H1 (cell line): Measurements from ENCODE around the gene PRRT1B. TPM values are rescaled to one million over a fixed set of nuclear protein-coding genes. Genes with fewer than 3 reads are reported as not detected.

Source experiments
- CTCF ChIA-PET: fragments of 300-600 bp; sonication (Branson Sonifier 250); formaldehyde crosslinking; loops from one replicate; lab custom pipeline; 2021; ENCODE audit not compliant: partially characterized antibody; lab: Charles Lee
- POLR2A ChIA-PET: fragments of 300-600 bp; sonication (Branson Sonifier 250); formaldehyde crosslinking; loops from one replicate; lab custom pipeline; 2021; ENCODE audit warnings: inconsistent platforms; ENCODE audit not compliant: partially characterized antibody; lab: Charles Lee
- DNase-seq, 2 experiments: peaks; one replicate each; pipeline versions ENCODE4 v3.0.0 to v3.0.0-alpha.2; 2010 to 2022; ENCODE audit warnings: low spot score in 2 of 2, low read depth in 1 of 2, mixed read lengths in 1 of 2
- FAIRE-seq: peaks from 2 replicates; lab custom pipeline; 2011; peaks lifted over from hg19 to GRCh38; lab: Jason Lieb, UNC
- H2AFZ ChIP-seq: 2 replicates; pipeline ENCODE4 v1.8.1; 2012; ENCODE audit warnings: low read length, inconsistent platforms
- H2AK5ac ChIP-seq: 2 replicates; pipeline ENCODE4 v1.6.1; 2013; ENCODE audit warnings: low read depth, low read length
- H2BK120ac ChIP-seq: replicated peaks from 2 replicates; pipeline ENCODE3; 2013; ENCODE audit warnings: low read depth, low read length, inconsistent platforms
- H2BK12ac ChIP-seq: 2 replicates; pipeline ENCODE4 v1.6.1; 2013; ENCODE audit warnings: low read depth, low read length
- H2BK15ac ChIP-seq: 2 replicates; pipeline ENCODE4 v1.6.1; 2013; ENCODE audit warnings: low read length
- H2BK20ac ChIP-seq: 2 replicates; pipeline ENCODE4 v1.6.1; 2013; ENCODE audit warnings: low read length
- H2BK5ac ChIP-seq: 2 replicates; pipeline ENCODE4 v1.6.1; 2013; ENCODE audit warnings: low read depth, low read length
- H3K14ac ChIP-seq: 2 replicates; pipeline ENCODE4 v1.6.1; 2013; ENCODE audit warnings: inconsistent platforms; ENCODE audit not compliant: insufficient read length
- H3K18ac ChIP-seq: 2 replicates; pipeline ENCODE4 v1.6.1; 2013; ENCODE audit warnings: low read length; ENCODE audit errors: extremely low read depth
- H3K23ac ChIP-seq: 2 replicates; pipeline ENCODE4 v1.6.1; 2013; ENCODE audit warnings: inconsistent platforms; ENCODE audit not compliant: insufficient read length
- H3K23me2 ChIP-seq: 2 replicates; pipeline ENCODE4 v1.6.1; 2013; ENCODE audit warnings: low read depth, low read length
- H3K27ac ChIP-seq: 2 replicates; pipeline ENCODE4 v1.6.1; 2011; ENCODE audit warnings: low read depth, low read length, inconsistent platforms
- H3K27me3 ChIP-seq, 4 experiments: replicated peaks in 1 of 4; 1 replicate in 1 of 4; 2 replicates in 3 of 4; pipeline versions ENCODE4 v1.6.1 to v1.8.1; 2011 to 2013; ENCODE audit warnings: low read length in 3 of 4, mild to moderate bottlenecking in 3 of 4, inconsistent platforms in 2 of 4, mixed read lengths in 2 of 4, moderate library complexity in 1 of 4; ENCODE audit not compliant: control insufficient read depth in 3 of 4, insufficient read depth in 3 of 4; ENCODE audit errors: extremely low read depth in 1 of 4
- H3K36me3 ChIP-seq, 4 experiments: 2 replicates each; pipeline versions ENCODE4 v1.6.1 to v1.8.1; 2011 to 2013; ENCODE audit warnings: mild to moderate bottlenecking in 4 of 4, low read length in 3 of 4, moderate library complexity in 2 of 4, control low read depth in 1 of 4, inconsistent platforms in 1 of 4; ENCODE audit not compliant: insufficient read depth in 4 of 4, control insufficient read depth in 2 of 4
- H3K4ac ChIP-seq: replicated peaks from 2 replicates; pipeline ENCODE3; 2013; ENCODE audit warnings: low read length, low read depth, mixed read lengths, inconsistent platforms; ENCODE audit not compliant: insufficient read length
- H3K4me1 ChIP-seq, 4 experiments: replicated peaks in 1 of 4; 1 replicate in 1 of 4; 2 replicates in 3 of 4; pipeline versions ENCODE4 v1.6.1 to v1.8.1; 2011 to 2013; ENCODE audit warnings: low read length in 3 of 4, inconsistent platforms in 2 of 4, mixed read lengths in 1 of 4; ENCODE audit not compliant: insufficient read depth in 4 of 4, control insufficient read depth in 3 of 4
- H3K4me2 ChIP-seq, 2 experiments: 2 replicates each; pipeline versions ENCODE4 v1.6.1 to v1.8.1; 2011 to 2013; ENCODE audit warnings: low read depth in 2 of 2, low read length in 2 of 2, control low read depth in 1 of 2, inconsistent platforms in 1 of 2, mild to moderate bottlenecking in 1 of 2; ENCODE audit not compliant: insufficient read depth in 1 of 2
- H3K4me3 ChIP-seq, 4 experiments: fragments of 200-600, 300-600 bp in 1 of 4; sonication (generic), shearing (Covaris generic), sonication (Bioruptor Twin) in 1 of 4; 2 replicates each; pipeline versions ENCODE4 v1.5.1 to v1.8.1; 2011 to 2016; ENCODE audit warnings: low read length in 4 of 4, low read depth in 3 of 4, control low read depth in 2 of 4, inconsistent platforms in 2 of 4, mild to moderate bottlenecking in 2 of 4, mixed read lengths in 1 of 4, moderate library complexity in 1 of 4; ENCODE audit not compliant: insufficient read depth in 2 of 4; ENCODE audit errors: extremely low read depth in 1 of 4
- H3K56ac ChIP-seq: replicated peaks from 2 replicates; pipeline ENCODE3; 2013; ENCODE audit warnings: low read depth, mild to moderate bottlenecking, mixed read lengths, low read length, inconsistent platforms; ENCODE audit not compliant: insufficient read length
- H3K79me1 ChIP-seq: 2 replicates; pipeline ENCODE4 v1.6.1; 2013; ENCODE audit warnings: low read depth, low read length, control low read depth
- H3K79me2 ChIP-seq, 2 experiments: 2 replicates each; pipeline versions ENCODE4 v1.6.1 to v1.8.1; 2012 to 2013; ENCODE audit warnings: low read length in 2 of 2, mild to moderate bottlenecking in 2 of 2, inconsistent platforms in 1 of 2; ENCODE audit not compliant: insufficient read depth in 2 of 2, control insufficient read depth in 1 of 2
- H3K9ac ChIP-seq, 4 experiments: replicated peaks in 1 of 4; 1 replicate in 1 of 4; 2 replicates in 3 of 4; pipeline versions ENCODE4 v1.6.1 to v1.8.1; 2011 to 2013; ENCODE audit warnings: low read depth in 3 of 4, low read length in 3 of 4, control low read depth in 2 of 4, mild to moderate bottlenecking in 2 of 4, moderate library complexity in 2 of 4, inconsistent platforms in 1 of 4; ENCODE audit errors: extremely low read depth in 1 of 4
- H3K9me3 ChIP-seq, 2 experiments: 2 replicates each; pipeline versions ENCODE4 v1.6.1 to v1.8.1; 2012 to 2013; ENCODE audit warnings: mild to moderate bottlenecking in 2 of 2, moderate library complexity in 2 of 2, control low read depth in 1 of 2, inconsistent platforms in 1 of 2, low read depth in 1 of 2, low read length in 1 of 2, mixed read lengths in 1 of 2; ENCODE audit not compliant: insufficient read depth in 2 of 2
- H4K20me1 ChIP-seq, 2 experiments: replicated peaks in 1 of 2; 2 replicates each; pipeline versions ENCODE3 to v1.8.1; 2011 to 2013; ENCODE audit warnings: inconsistent platforms in 2 of 2, low read length in 2 of 2, mild to moderate bottlenecking in 1 of 2; ENCODE audit not compliant: insufficient read depth in 2 of 2, control insufficient read depth in 1 of 2
- H4K5ac ChIP-seq: 2 replicates; pipeline ENCODE4 v1.6.1; 2013; ENCODE audit warnings: low read length, low read depth, mixed read lengths, inconsistent platforms; ENCODE audit not compliant: insufficient read length
- H4K8ac ChIP-seq: 2 replicates; pipeline ENCODE4 v1.8.0; 2013; ENCODE audit warnings: mild to moderate bottlenecking, moderate library complexity, low read length, inconsistent platforms; ENCODE audit not compliant: insufficient read depth; ENCODE audit errors: extremely low read depth
- H4K91ac ChIP-seq: replicated peaks from 2 replicates; pipeline ENCODE3; 2013; ENCODE audit warnings: low read length, mixed read lengths, inconsistent platforms; ENCODE audit not compliant: insufficient read length
- BCL11A ChIP-seq, 2 experiments: IDR thresholded peaks; one replicate each; pipeline ENCODE4 v1.6.1; 2011; ENCODE audit warnings: low read depth in 2 of 2, low read length in 2 of 2, mild to moderate bottlenecking in 2 of 2
- BRCA1 ChIP-seq: IDR thresholded peaks from 2 replicates; pipeline ENCODE4 v1.6.1; 2012; ENCODE audit warnings: low read depth, low read length, improper control_type of control experiment
- CEBPB ChIP-seq: IDR thresholded peaks from 2 replicates; pipeline ENCODE4 v1.6.1; 2012; ENCODE audit warnings: low read depth, low read length
- CHD1 ChIP-seq: IDR thresholded peaks from 2 replicates; pipeline ENCODE4 v1.6.1; 2012; ENCODE audit warnings: low read depth, low read length, improper control_type of control experiment
- GABPA ChIP-seq: IDR thresholded peaks from 2 replicates; pipeline ENCODE4 v1.6.1; 2011; ENCODE audit warnings: mild to moderate bottlenecking, low read length, moderate library complexity, borderline replicate concordance; ENCODE audit not compliant: insufficient read depth
- JUND ChIP-seq: IDR thresholded peaks from 2 replicates; pipeline ENCODE4 v1.6.1; 2011; ENCODE audit warnings: mild to moderate bottlenecking, improper control_type of control experiment, low read length
- PHF8 ChIP-seq: fragments of 200-600 bp; sonication (generic); conservative IDR thresholded peaks from 2 replicates; pipeline ENCODE4 v1.7.1; 2012; ENCODE audit warnings: low read depth, mild to moderate bottlenecking, inconsistent platforms, low read length, moderate library complexity
- POLR2AphosphoS5 ChIP-seq: IDR thresholded peaks from 2 replicates; pipeline ENCODE4 v1.6.1; 2011; ENCODE audit warnings: low read depth, low read length
- SAP30 ChIP-seq: fragments of 300-600 bp; sonication (generic); IDR thresholded peaks from 2 replicates; pipeline ENCODE4 v1.7.1; 2012; ENCODE audit warnings: low read length, moderate library complexity, mild to moderate bottlenecking, inconsistent platforms; ENCODE audit not compliant: insufficient read depth, insufficient replicate concordance
- SP2 ChIP-seq: IDR thresholded peaks from 2 replicates; pipeline ENCODE4 v1.6.1; 2012; ENCODE audit warnings: mild to moderate bottlenecking, low read length, inconsistent platforms
- TAF7 ChIP-seq: optimal IDR thresholded peaks from 2 replicates; pipeline ENCODE3; 2011; ENCODE audit warnings: low read depth, mild to moderate bottlenecking, inconsistent platforms, low read length, moderate library complexity, borderline replicate concordance
- ZNF274 ChIP-seq: IDR thresholded peaks from 2 replicates; pipeline ENCODE4 v1.7.0; 2012; ENCODE audit warnings: low read length, borderline replicate concordance; ENCODE audit errors: extremely low read depth
- WGBS, 2 experiments: shearing (Covaris generic) in 1 of 2; methylation state at CpG; one replicate each; pipeline versions ENCODE4 v1.1.6 to v1.1.7; 2013 to 2015; ENCODE audit warnings: low lambda C conversion rate in 2 of 2, mixed read lengths in 2 of 2, inconsistent platforms in 1 of 2, low coverage in 1 of 2, missing lambda C conversion rate in 1 of 2; ENCODE audit not compliant: insufficient replicate concordance in 2 of 2, insufficient coverage in 1 of 2, insufficient read length in 1 of 2; ENCODE audit errors: extremely low coverage in 1 of 2, missing lambda C conversion rate in 1 of 2; 5-methylcytosine and 5-hydroxymethylcytosine counted together
- polyA plus RNA-seq, 7 experiments: library from polyadenylated mRNA; depleted of rRNA in 3 of 7; stranded (reverse) in 5 of 7; unstranded in 2 of 7; fragments of >200 nt in 5 of 7; fragments of 200-250 nt in 2 of 7; gene quantifications; 1 replicate in 5 of 7; 2 replicates in 1 of 7; 4 replicates in 1 of 7; pipeline versions ENCODE4 v1.2.1 to v1.2.3, GENCODE V29; 2011 to 2013; ENCODE audit warnings: missing spikeins in 2 of 7, mixed read lengths in 2 of 7
- total RNA-seq: library from RNA; stranded (reverse); fragmentation: NEBNext Ultra II Directional; extraction: Animal tissue kit (Norgen Biotek cat#: 25700); gene quantifications from 2 replicates; pipeline ENCODE4 v1.2.1, GENCODE V29; 2021
- TF ChIP-seq, protein P1 (sequence below): IDR thresholded peaks from 2 replicates; pipeline ENCODE4 v1.6.1; 2012; ENCODE audit warnings: low read length, inconsistent platforms

The PRRT1B gene
- total and polyA plus RNA-seq, 2 of the 8 experiments (the other 6 are each of a cell fraction or from before 2014, with no cell fraction given) = 0.30 to 1.2 TPM

DNA sequence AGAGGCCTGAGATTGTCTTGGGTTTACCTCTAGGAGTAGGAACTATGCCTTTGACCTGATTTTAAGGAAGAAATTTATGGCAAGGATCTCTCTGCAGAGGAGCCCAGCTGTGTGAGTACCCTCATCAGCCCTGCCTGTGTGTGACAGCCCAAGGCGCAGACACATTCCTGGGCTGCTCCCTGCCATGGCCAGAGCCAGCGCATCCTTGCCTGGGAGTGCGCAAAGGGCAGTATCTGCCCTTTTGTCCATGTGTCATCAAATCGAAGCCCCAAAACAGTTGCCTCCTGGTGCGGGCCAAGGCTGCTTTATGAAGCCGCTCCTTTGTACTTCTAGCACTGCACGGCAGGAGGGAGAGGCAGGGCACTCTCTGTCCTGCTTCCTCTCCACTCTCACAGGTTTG, 51.9 kb downstream of the PRRT1B start:
- WGBS, 2 experiments = 92% methylated on average over 7 of the region's 7 CpGs; no CpG with 5 or more reads in 1 of the 2 experiments
- Histone ChIP-seq H3K27ac (no peak overlapping the region), H3K4ac (no peak overlapping the region), H2AFZ (no peak overlapping the region), H3K4me1 (no peaks in the 10 kb centered on the region), H2BK20ac (no peak overlapping the region), H2AK5ac (no peak overlapping the region), H3K4me2 (no peak overlapping the region), H3K79me2 (no peaks in the 10 kb centered on the region), H3K4me3 (no peak overlapping the region), H4K8ac (no peak overlapping the region), H3K23me2 (no peaks in the 10 kb centered on the region), H3K56ac (no peak overlapping the region), H2BK12ac (no peak overlapping the region), H3K27me3 (no peaks in the 10 kb centered on the region), H2BK5ac (no peak overlapping the region), H3K9ac (no peak overlapping the region), H3K9me3 (no peaks in the 10 kb centered on the region), H3K79me1 (0 out of 2 replicates have a peak, but pooled peaks cover 3% of the 10 kb centered on the region), H4K20me1 (peaks cover 2 to 4% of the 10 kb centered on the region in 2 experiments), H4K91ac (no peak overlapping the region), H2BK15ac (no peak overlapping the region), H2BK120ac (no peak overlapping the region), H3K23ac (no peak overlapping the region), H3K18ac (no peak overlapping the region), H3K36me3 (peaks cover 5 to 6% (median 5%) of the 10 kb centered on the region in 4 experiments; a peak in 7 of 8 replicates), H4K5ac (no peak overlapping the region), H3K14ac (no peak overlapping the region)
- POLR2A ChIA-PET = no interaction called here
- CTCF ChIA-PET = interaction anchor here (0.6 to 3.3 kb wide), 3 partner anchors 8 to 9 kb away, joined by 3 to 12 read pairs (median 3); no protein-coding TSS in a partner anchor
- no peak for DNase-seq
- FAIRE-seq = no peak
- no peak for TF ChIP-seq SAP30
- no peak for TF ChIP-seq GABPA
- TF ChIP-seq JUND = no peak
- TF ChIP-seq TAF7 = no peak
- TF ChIP-seq POLR2AphosphoS5 = no peak
- TF ChIP-seq BCL11A (IDR thresholded peaks at IDR 0.05; ENCODE audit: low read depth in 2 of 2, low read length in 2 of 2) = no peak
- no peak for TF ChIP-seq CEBPB
- TF ChIP-seq BRCA1 = no peak
- TF ChIP-seq SP2 = no peak
- TF ChIP-seq ZNF274 = no peak
- TF ChIP-seq PHF8 = no peak
- TF ChIP-seq, protein P1, sequence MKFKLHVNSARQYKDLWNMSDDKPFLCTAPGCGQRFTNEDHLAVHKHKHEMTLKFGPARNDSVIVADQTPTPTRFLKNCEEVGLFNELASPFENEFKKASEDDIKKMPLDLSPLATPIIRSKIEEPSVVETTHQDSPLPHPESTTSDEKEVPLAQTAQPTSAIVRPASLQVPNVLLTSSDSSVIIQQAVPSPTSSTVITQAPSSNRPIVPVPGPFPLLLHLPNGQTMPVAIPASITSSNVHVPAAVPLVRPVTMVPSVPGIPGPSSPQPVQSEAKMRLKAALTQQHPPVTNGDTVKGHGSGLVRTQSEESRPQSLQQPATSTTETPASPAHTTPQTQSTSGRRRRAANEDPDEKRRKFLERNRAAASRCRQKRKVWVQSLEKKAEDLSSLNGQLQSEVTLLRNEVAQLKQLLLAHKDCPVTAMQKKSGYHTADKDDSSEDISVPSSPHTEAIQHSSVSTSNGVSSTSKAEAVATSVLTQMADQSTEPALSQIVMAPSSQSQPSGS = no peak
- no peak for TF ChIP-seq CHD1
